Natural killer cell (primary cell): ENCODE data around the gene NAA60. TPM values are rescaled to one million over a fixed set of nuclear protein-coding genes. Genes with fewer than 3 reads are reported as not detected.
A peak's percentile ranks its signal among the peaks of the same experiment; 100 is the strongest.

Experiments used
- ATAC-seq, 3 donors: fragments of 150-1000 bp in 2 of 3; fragments of 200-7000 bp in 1 of 3; cut with Tn5 transposase; 1 replicate in 1 of 3; 2 replicates in 2 of 3; pipeline ENCODE4 v1.10.0; 2021; ENCODE audit warnings: mild to moderate bottlenecking in 2 of 3, moderate library complexity in 2 of 3
- DNase-seq, 2 donors: peaks; one replicate each; pipeline versions ENCODE4 v3.0.0 to v3.0.0-alpha.2; 2013 to 2021; ENCODE audit warnings: mixed read lengths in 1 of 2
- H3K27ac ChIP-seq: one replicate; pipeline ENCODE4 v1.5.1; 2013; ENCODE audit warnings: mild to moderate bottlenecking, low read length
- H3K27me3 ChIP-seq: one replicate; pipeline ENCODE4 v1.6.1; 2013; ENCODE audit warnings: low read length; ENCODE audit not compliant: control insufficient read depth, insufficient read depth
- H3K36me3 ChIP-seq: one replicate; pipeline ENCODE4 v1.6.1; 2013; ENCODE audit warnings: low read length; ENCODE audit not compliant: control insufficient read depth, insufficient read depth
- H3K4me1 ChIP-seq: one replicate; pipeline ENCODE4 v1.6.1; 2013; ENCODE audit warnings: low read length; ENCODE audit not compliant: control insufficient read depth, insufficient read depth
- H3K4me3 ChIP-seq: one replicate; pipeline ENCODE4 v1.5.1; 2013; ENCODE audit warnings: low read length
- H3K9me3 ChIP-seq: one replicate; pipeline ENCODE4 v1.6.1; 2013; ENCODE audit warnings: low read length; ENCODE audit not compliant: control insufficient read depth, insufficient read depth
- H3K27ac Mint-ChIP-seq, 2 donors: one replicate each; pipeline ENCODE4 v1.8.0; 2022; ENCODE audit warnings: mild to moderate bottlenecking in 2 of 2, mixed read lengths in 2 of 2, moderate library complexity in 1 of 2
- H3K27me3 Mint-ChIP-seq, 2 donors: one replicate each; pipeline ENCODE4 v1.8.0; 2022; ENCODE audit warnings: low read depth in 2 of 2, mixed read lengths in 2 of 2
- H3K36me3 Mint-ChIP-seq: one replicate; pipeline ENCODE4 v1.8.0; 2022; ENCODE audit warnings: mixed read lengths
- H3K4me1 Mint-ChIP-seq, 2 donors: one replicate each; pipeline ENCODE4 v1.8.0; 2022; ENCODE audit warnings: mixed read lengths in 2 of 2
- H3K4me3 Mint-ChIP-seq: one replicate; pipeline ENCODE4 v1.8.0; 2022; ENCODE audit warnings: mild to moderate bottlenecking, moderate library complexity, mixed read lengths
- H3K9me3 Mint-ChIP-seq, 2 donors: one replicate each; pipeline ENCODE4 v1.8.0; 2022; ENCODE audit warnings: mixed read lengths in 2 of 2
- CTCF ChIP-seq: fragments of 200-600 bp; IDR thresholded peaks from one replicate; pipeline ENCODE4 v1.8.0; 2022; ENCODE audit warnings: antibody characterized with exemption
- WGBS: methylation state at CpG from one replicate; pipeline ENCODE4 v1.1.7; 2013; ENCODE audit warnings: missing lambda C conversion rate; ENCODE audit not compliant: insufficient coverage; 5-methylcytosine and 5-hydroxymethylcytosine counted together
- intact Hi-C: fragments of 100-400 bp; cut with micrococcal nuclease; formaldehyde crosslinking; loops from one replicate; pipeline ENCODE4 v1.14.2; 2022
- total RNA-seq, 4 donors: library from RNA; stranded (reverse); fragments of 120-200 nt in 1 of 4; gene quantifications; one replicate each; pipeline versions ENCODE4 v1.2.3 to v1.2.4, GENCODE V29; 2013 to 2022

NAA60 gene
- total RNA-seq, 3 donors from 2014 or later (not counting 1 experiment from before 2014, with no cell fraction given) = 45.1 to 69.0 (median 58.9) TPM

- no peak for TF ChIP-seq CTCF
- H3K27ac ChIP-seq = peak overlapping the region; percentile 58
- no peaks in the 10 kb centered on the region for H3K27me3 ChIP-seq
- Mint-ChIP-seq H3K36me3 (peaks cover 24% of the 10 kb centered on the region), H3K27me3 (no peaks in the 10 kb centered on the region), H3K9me3 (peaks cover 2 to 11% of the 10 kb centered on the region in 2 donors), H3K4me1 (peaks cover 33 to 41% of the 10 kb centered on the region in 2 donors), H3K4me3 (peak overlapping the region; percentile 95), H3K27ac (peak overlapping the region; percentile 87 to 90)
- peak overlapping the region; percentile 68 for H3K4me3 ChIP-seq
- H3K36me3 ChIP-seq = peaks cover 26% of the 10 kb centered on the region
- WGBS = 53% methylated on average over 16 of the region's 17 CpGs
- peaks cover under 1% of the 10 kb centered on the region for H3K9me3 ChIP-seq
- intact Hi-C loops = loop anchor here (1.0 kb wide), 3 partner anchors 55 to 119 kb away; partner anchors contain the start of gene ZNF263
- ATAC-seq (no peak), DNase-seq (no peak)
- peaks cover 19% of the 10 kb centered on the region for H3K4me1 ChIP-seq
Measured at GRCh38 chr16:3401719-3402397, 41.6 kb upstream of the NAA60 start.

- no peaks in the 10 kb centered on the region for H3K27me3 ChIP-seq
- H3K9me3 ChIP-seq = peaks cover 65% of the 10 kb centered on the region
- no peaks in the 10 kb centered on the region for H3K4me1 ChIP-seq
- no peak overlapping the region for H3K27ac ChIP-seq
- TF ChIP-seq CTCF = no peak
- Mint-ChIP-seq H3K4me1 (peaks cover 0 to 5% of the 10 kb centered on the region in 2 donors), H3K27me3 (no peaks in the 10 kb centered on the region), H3K36me3 (peaks cover 39% of the 10 kb centered on the region), H3K27ac (no peak overlapping the region), H3K4me3 (no peak overlapping the region), H3K9me3 (peaks cover 10 to 25% of the 10 kb centered on the region in 2 donors)
- intact Hi-C loops = no loop called here
- no peak for ATAC-seq
- no peak for DNase-seq
- peaks cover 38% of the 10 kb centered on the region for H3K36me3 ChIP-seq
- over 99% methylated on average over 12 of the region's 12 CpGs for WGBS
- H3K4me3 ChIP-seq = no peak overlapping the region
Measured at GRCh38 chr16:3408561-3409197, 34.8 kb upstream of the NAA60 start.

- intact Hi-C loops = no loop called here
- Mint-ChIP-seq H3K27ac (no peak overlapping the region), H3K27me3 (peaks cover 0 to 6% of the 10 kb centered on the region in 2 donors), H3K9me3 (peaks cover 7 to 20% of the 10 kb centered on the region in 2 donors), H3K4me3 (no peak overlapping the region), H3K36me3 (peaks cover 15% of the 10 kb centered on the region), H3K4me1 (no peaks in the 10 kb centered on the region)
- no peak for TF ChIP-seq CTCF
- ATAC-seq (no peak), DNase-seq (no peak)
- Histone ChIP-seq H3K4me3 (no peak overlapping the region), H3K36me3 (peaks cover under 1% of the 10 kb centered on the region), H3K27ac (no peak overlapping the region), H3K27me3 (no peaks in the 10 kb centered on the region), H3K9me3 (peaks cover 73% of the 10 kb centered on the region), H3K4me1 (no peaks in the 10 kb centered on the region)
- 43% methylated on average over 29 of the region's 29 CpGs for WGBS
Measured at GRCh38 chr16:3413730-3414379, 29.6 kb upstream of the NAA60 start.
